Kidney (tissue), 14 donors: Measurements from ENCODE around the gene PRKACA. TPM values are rescaled to one million over a fixed set of nuclear protein-coding genes. Genes with fewer than 3 reads are reported as not detected.

ENCODE experiments used
- DNase-seq, 5 donors: peaks; one replicate each; pipeline ENCODE4 v3.0.0-alpha.2; 2013 to 2020
- FAIRE-seq: peaks from 2 replicates; lab custom pipeline; 2012; peaks lifted over from hg19 to GRCh38; lab: Jason Lieb, UNC
- H3K27ac ChIP-seq, 2 donors: one replicate each; pipeline ENCODE4 v1.7.0; 2013; ENCODE audit warnings: low read depth in 2 of 2, low read length in 2 of 2, inconsistent platforms in 1 of 2
- H3K27me3 ChIP-seq: one replicate; pipeline ENCODE4 v1.7.1; 2013; ENCODE audit warnings: low read length, inconsistent platforms; ENCODE audit not compliant: control insufficient read depth, insufficient read depth
- H3K36me3 ChIP-seq, 3 donors: one replicate each; pipeline versions ENCODE4 v1.7.0 to v1.7.1; 2013; ENCODE audit warnings: low read length in 3 of 3, control low read depth in 1 of 3, inconsistent platforms in 1 of 3; ENCODE audit not compliant: insufficient read depth in 3 of 3, control insufficient read depth in 2 of 3
- H3K4me1 ChIP-seq, 3 donors: one replicate each; pipeline versions ENCODE4 v1.7.0 to v1.7.1; 2013; ENCODE audit warnings: low read length in 3 of 3, inconsistent platforms in 1 of 3, low read depth in 1 of 3; ENCODE audit not compliant: control insufficient read depth in 2 of 3, insufficient read depth in 2 of 3
- H3K4me3 ChIP-seq, 3 donors: one replicate each; pipeline versions ENCODE4 v1.7.0 to v1.8.1; 2013; ENCODE audit warnings: low read length in 3 of 3, control low read depth in 1 of 3, inconsistent platforms in 1 of 3
- H3K9ac ChIP-seq, 3 donors: one replicate each; pipeline versions ENCODE4 v1.7.0 to v1.7.1; 2013; ENCODE audit warnings: low read length in 3 of 3, control low read depth in 1 of 3, inconsistent platforms in 1 of 3
- H3K9me3 ChIP-seq, 3 donors: one replicate each; pipeline versions ENCODE4 v1.7.0 to v1.7.1; 2013; ENCODE audit warnings: low read length in 3 of 3, control low read depth in 1 of 3, inconsistent platforms in 1 of 3; ENCODE audit not compliant: control insufficient read depth in 2 of 3, insufficient read depth in 1 of 3
- intact Hi-C: fragments of 100-400 bp; cut with DNase I; formaldehyde crosslinking; loops from one replicate; pipeline ENCODE4 v1.11.1; 2022
- polyA plus RNA-seq: library from polyadenylated mRNA; stranded (reverse); fragments of 350-450 nt; fragmentation: Illumina TruSeq; extraction: RNeasy Lipid Tissue Mini Kit (QIAGEN cat#74804); gene quantifications from one replicate; pipeline ENCODE4 v1.2.3, GENCODE V29; 2014; ENCODE audit warnings: low read depth, low replicate concordance; ENCODE audit not compliant: insufficient read depth
- total RNA-seq: library from RNA; stranded (reverse); fragmentation: NEBNext Ultra II Directional; extraction: Animal tissue kit (Norgen Biotek cat#: 25700); gene quantifications from one replicate; pipeline ENCODE4 v1.2.1, GENCODE V29; 2021
- TF ChIP-seq, protein P1 (sequence below): IDR thresholded peaks from 3 replicates; pipeline ENCODE4 v1.5.1; 2012; ENCODE audit warnings: mild to moderate bottlenecking, moderate library complexity, borderline replicate concordance; ENCODE audit not compliant: insufficient read depth; ENCODE audit errors: extremely low read depth
- donor health status: control.
- donor health status: control.
- donor health status: control.
- donor health status: control.
- donor health status: control.
- donor health status: DM: yes; HTN: yes; CAD: no.
- donor health status: Normal renal cell carcinoma (clear cell type).

The PRKACA gene
- total and polyA plus RNA-seq, 2 donors from 2014 or later: 51.4 to 92.3 TPM

GRCh38 chr19:14056069-14056666, 61.4 kb downstream of the PRKACA start:
- no peaks in the 10 kb centered on the region for H3K36me3 ChIP-seq

DNA sequence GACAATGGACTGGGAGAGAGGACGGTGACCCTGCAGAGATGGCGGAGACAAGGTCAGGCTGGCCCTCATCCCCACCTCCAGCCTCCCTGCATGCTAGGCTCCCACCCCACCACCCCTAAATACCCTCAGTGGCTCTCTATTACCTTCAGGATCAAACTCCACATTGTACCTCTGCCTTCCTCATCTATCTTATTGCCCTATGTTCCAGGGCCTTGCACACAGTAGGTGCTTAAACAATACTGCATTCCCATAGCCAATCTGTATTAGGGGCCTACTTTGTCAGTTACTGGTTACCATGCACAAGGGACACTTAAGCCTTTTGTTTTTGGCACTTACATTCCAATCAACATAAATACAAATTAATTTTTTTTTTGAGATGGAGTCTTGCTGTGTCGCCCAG, 62.2 kb downstream of the PRKACA start:
- H3K27ac ChIP-seq: no peak overlapping the region
- intact Hi-C loops: loop anchor here (10.0 kb wide), 1 partner anchor 171 kb away; no protein-coding TSS in a partner anchor
- H3K4me1 ChIP-seq: peaks cover 0 to 11% (median 10%) of the 10 kb centered on the region in 3 donors
- H3K36me3 ChIP-seq: no peaks in the 10 kb centered on the region
- no peaks in the 10 kb centered on the region for H3K27me3 ChIP-seq
- no peak for DNase-seq
- no peak overlapping the region for H3K4me3 ChIP-seq
- no peak for FAIRE-seq
- H3K9me3 ChIP-seq: no peaks in the 10 kb centered on the region
- no peak overlapping the region for H3K9ac ChIP-seq
- TF ChIP-seq, protein P1, sequence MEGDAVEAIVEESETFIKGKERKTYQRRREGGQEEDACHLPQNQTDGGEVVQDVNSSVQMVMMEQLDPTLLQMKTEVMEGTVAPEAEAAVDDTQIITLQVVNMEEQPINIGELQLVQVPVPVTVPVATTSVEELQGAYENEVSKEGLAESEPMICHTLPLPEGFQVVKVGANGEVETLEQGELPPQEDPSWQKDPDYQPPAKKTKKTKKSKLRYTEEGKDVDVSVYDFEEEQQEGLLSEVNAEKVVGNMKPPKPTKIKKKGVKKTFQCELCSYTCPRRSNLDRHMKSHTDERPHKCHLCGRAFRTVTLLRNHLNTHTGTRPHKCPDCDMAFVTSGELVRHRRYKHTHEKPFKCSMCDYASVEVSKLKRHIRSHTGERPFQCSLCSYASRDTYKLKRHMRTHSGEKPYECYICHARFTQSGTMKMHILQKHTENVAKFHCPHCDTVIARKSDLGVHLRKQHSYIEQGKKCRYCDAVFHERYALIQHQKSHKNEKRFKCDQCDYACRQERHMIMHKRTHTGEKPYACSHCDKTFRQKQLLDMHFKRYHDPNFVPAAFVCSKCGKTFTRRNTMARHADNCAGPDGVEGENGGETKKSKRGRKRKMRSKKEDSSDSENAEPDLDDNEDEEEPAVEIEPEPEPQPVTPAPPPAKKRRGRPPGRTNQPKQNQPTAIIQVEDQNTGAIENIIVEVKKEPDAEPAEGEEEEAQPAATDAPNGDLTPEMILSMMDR: no peak

More at GRCh38 chr19:14056069-14056666, 61.4 kb downstream of the PRKACA start:
- H3K27ac ChIP-seq: no peak overlapping the region
- DNase-seq: no peak
- peaks cover 0 to 12% (median 11%) of the 10 kb centered on the region in 3 donors for H3K4me1 ChIP-seq
- FAIRE-seq: no peak
- H3K4me3 ChIP-seq: no peak overlapping the region
- no peaks in the 10 kb centered on the region for H3K27me3 ChIP-seq
- no peaks in the 10 kb centered on the region for H3K9me3 ChIP-seq
- intact Hi-C loops: loop anchor here (10.0 kb wide), 1 partner anchor 171 kb away; no protein-coding TSS in a partner anchor
- TF ChIP-seq, protein P1: no peak
- H3K9ac ChIP-seq: no peak overlapping the region

- no peaks in the 10 kb centered on the region for H3K27me3 ChIP-seq
- H3K4me3 ChIP-seq: no peak overlapping the region
- peaks cover 0 to 7% (median 6%) of the 10 kb centered on the region in 3 donors for H3K4me1 ChIP-seq
- FAIRE-seq (no peak), DNase-seq (no peak)
- no peak overlapping the region for H3K27ac ChIP-seq
- intact Hi-C loops: loop anchor here (10.0 kb wide), 1 partner anchor 170 kb away; no protein-coding TSS in a partner anchor
- H3K9me3 ChIP-seq: no peaks in the 10 kb centered on the region
- no peak overlapping the region for H3K9ac ChIP-seq
- H3K36me3 ChIP-seq: no peaks in the 10 kb centered on the region
- TF ChIP-seq, protein P1: no peak
These were observed 62.8 kb downstream of the PRKACA start for GRCh38 chr19:14054721-14055120.
